ENCODE results near the gene CTDSP2.

DNA sequence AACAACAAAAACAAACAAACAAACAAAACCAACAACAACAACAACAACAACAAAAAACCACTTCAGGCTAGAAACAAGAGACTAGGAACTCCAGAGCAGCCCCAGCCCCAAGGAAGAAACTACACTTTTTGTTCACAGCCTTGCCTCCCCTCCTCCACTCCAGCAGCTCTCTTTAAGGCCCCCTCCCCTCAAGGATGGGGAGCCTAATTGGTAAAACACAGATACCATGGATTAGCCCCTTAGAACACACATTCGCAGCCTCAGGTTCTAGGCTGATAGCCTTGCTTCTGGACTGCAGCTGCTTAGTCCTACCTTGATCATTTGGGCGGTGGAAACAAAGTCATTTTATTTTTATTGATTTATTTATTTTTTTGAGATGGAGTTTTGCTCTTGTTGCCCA, 16.1 kb downstream of the CTDSP2 start:
- TF ChIP-seq GATA2 (IDR thresholded peaks at IDR 0.05; ENCODE audit: low read depth, low read length) (no peak), GATA3 (IDR thresholded peaks at IDR 0.05; ENCODE audit: low read depth, low read length) (no peak)

Data from SH-SY5Y (cell line).